MM.1S (cell line): ENCODE results near the gene ZKSCAN3.

Source experiments
- EZH2 ChIP-seq: fragments of 300-600 bp; sonication (generic); optimal IDR thresholded peaks from 2 replicates; pipeline ENCODE3; 2017; ENCODE audit warnings: low read depth, mild to moderate bottlenecking, antibody characterized with exemption, low read length, mixed read lengths
- EZH2phosphoT487 ChIP-seq: fragments of 300-600 bp; sonication (generic); IDR thresholded peaks from 2 replicates; pipeline ENCODE4 v1.6.1; 2018; ENCODE audit warnings: antibody characterized with exemption, low read length
- TF ChIP-seq, protein P1 (sequence below): fragments of 300-600 bp; sonication (generic); IDR thresholded peaks from 2 replicates; pipeline ENCODE4 v1.5.1; 2016; ENCODE audit warnings: antibody characterized with exemption, low read length, mixed read lengths

DNA sequence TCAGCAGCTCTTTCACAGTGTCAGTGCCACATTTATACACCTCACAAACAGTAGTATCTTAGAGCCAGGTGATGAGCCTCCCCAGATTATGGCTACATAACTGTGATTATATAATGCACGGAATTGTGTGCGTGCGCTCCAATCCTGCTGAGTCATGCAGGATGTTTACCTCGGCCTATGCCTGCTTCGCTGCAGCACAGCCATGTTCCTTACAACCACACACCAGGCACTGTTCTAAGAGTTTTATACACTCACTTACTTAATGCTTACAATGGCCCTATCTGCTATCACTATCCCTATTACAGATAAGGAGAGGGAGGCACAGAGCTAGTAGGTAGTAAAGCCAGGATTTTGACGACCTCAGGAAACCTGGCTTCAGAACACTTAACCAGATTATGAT, 7.3 kb downstream of the ZKSCAN3 start:
- TF ChIP-seq, protein P1, sequence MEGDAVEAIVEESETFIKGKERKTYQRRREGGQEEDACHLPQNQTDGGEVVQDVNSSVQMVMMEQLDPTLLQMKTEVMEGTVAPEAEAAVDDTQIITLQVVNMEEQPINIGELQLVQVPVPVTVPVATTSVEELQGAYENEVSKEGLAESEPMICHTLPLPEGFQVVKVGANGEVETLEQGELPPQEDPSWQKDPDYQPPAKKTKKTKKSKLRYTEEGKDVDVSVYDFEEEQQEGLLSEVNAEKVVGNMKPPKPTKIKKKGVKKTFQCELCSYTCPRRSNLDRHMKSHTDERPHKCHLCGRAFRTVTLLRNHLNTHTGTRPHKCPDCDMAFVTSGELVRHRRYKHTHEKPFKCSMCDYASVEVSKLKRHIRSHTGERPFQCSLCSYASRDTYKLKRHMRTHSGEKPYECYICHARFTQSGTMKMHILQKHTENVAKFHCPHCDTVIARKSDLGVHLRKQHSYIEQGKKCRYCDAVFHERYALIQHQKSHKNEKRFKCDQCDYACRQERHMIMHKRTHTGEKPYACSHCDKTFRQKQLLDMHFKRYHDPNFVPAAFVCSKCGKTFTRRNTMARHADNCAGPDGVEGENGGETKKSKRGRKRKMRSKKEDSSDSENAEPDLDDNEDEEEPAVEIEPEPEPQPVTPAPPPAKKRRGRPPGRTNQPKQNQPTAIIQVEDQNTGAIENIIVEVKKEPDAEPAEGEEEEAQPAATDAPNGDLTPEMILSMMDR: no peak
- no peak for TF ChIP-seq EZH2
- no peak for TF ChIP-seq EZH2phosphoT487
